Keratinocyte (primary cell): ENCODE results near the gene TIMM10B. TPM values are rescaled to one million over a fixed set of nuclear protein-coding genes. Genes with fewer than 3 reads are reported as not detected.
A peak's percentile ranks its signal among the peaks of the same experiment; 100 is the strongest.

Experiments
- DNase-seq: peaks from one replicate; pipeline ENCODE4 v3.0.0-alpha.2; 2011; ENCODE audit warnings: low read depth, missing footprints, low spot score
- FAIRE-seq: peaks from 2 replicates; lab custom pipeline; 2011; peaks lifted over from hg19 to GRCh38; lab: Jason Lieb, UNC
- H2AFZ ChIP-seq: 2 replicates; pipeline ENCODE4 v1.6.0; 2012; ENCODE audit warnings: low read length, control low read depth, inconsistent platforms; ENCODE audit not compliant: control insufficient read depth
- H3K27ac ChIP-seq: 2 replicates; pipeline ENCODE4 v1.5.1; 2011; ENCODE audit warnings: low read length; ENCODE audit not compliant: control insufficient read depth, insufficient read depth
- H3K27me3 ChIP-seq: 3 replicates; pipeline ENCODE4 v1.6.0; 2011; ENCODE audit warnings: low read length; ENCODE audit not compliant: control insufficient read depth, insufficient read depth; ENCODE audit errors: extremely low read depth
- H3K36me3 ChIP-seq, 2 experiments: 2 replicates in 1 of 2; 3 replicates in 1 of 2; pipeline ENCODE4 v1.5.1; 2011; ENCODE audit warnings: low read length in 2 of 2, mild to moderate bottlenecking in 1 of 2; ENCODE audit not compliant: control insufficient read depth in 2 of 2, insufficient read depth in 2 of 2; ENCODE audit errors: extremely low read depth in 1 of 2
- H3K4me1 ChIP-seq: 3 replicates; pipeline ENCODE4 v1.5.1; 2011; ENCODE audit warnings: low read length; ENCODE audit not compliant: control insufficient read depth, insufficient read depth; ENCODE audit errors: extremely low read depth
- H3K4me2 ChIP-seq: 3 replicates; pipeline ENCODE4 v1.6.0; 2011; ENCODE audit warnings: low read depth, low read length; ENCODE audit not compliant: control insufficient read depth, insufficient read depth; ENCODE audit errors: extremely low read depth
- H3K4me3 ChIP-seq, 3 experiments: fragments of 200-600 bp in 1 of 3; sonication (generic) in 1 of 3; 2 replicates in 2 of 3; 3 replicates in 1 of 3; pipeline ENCODE4 v1.5.1; 2011 to 2016; ENCODE audit warnings: low read length in 3 of 3, mild to moderate bottlenecking in 3 of 3, control low read depth in 2 of 3, inconsistent platforms in 1 of 3, low read depth in 1 of 3, mixed read lengths in 1 of 3, mixed run types in 1 of 3, moderate library complexity in 1 of 3; ENCODE audit not compliant: control insufficient read depth in 2 of 3, insufficient read depth in 2 of 3; ENCODE audit errors: extremely low read depth in 1 of 3
- H3K79me2 ChIP-seq: 2 replicates; pipeline ENCODE4 v1.6.0; 2012; ENCODE audit warnings: low read length; ENCODE audit not compliant: control insufficient read depth, insufficient read depth
- H3K9ac ChIP-seq: 3 replicates; pipeline ENCODE4 v1.6.0; 2011; ENCODE audit warnings: low read length; ENCODE audit not compliant: control insufficient read depth, insufficient read depth; ENCODE audit errors: extremely low read depth
- H3K9me1 ChIP-seq: 3 replicates; pipeline ENCODE4 v1.6.0; 2011; ENCODE audit warnings: low read length; ENCODE audit not compliant: control insufficient read depth, insufficient read depth; ENCODE audit errors: extremely low read depth
- H3K9me3 ChIP-seq: 2 replicates; pipeline ENCODE4 v1.5.1; 2012; ENCODE audit warnings: low read depth, low read length; ENCODE audit not compliant: control insufficient read depth
- H4K20me1 ChIP-seq: 3 replicates; pipeline ENCODE4 v1.6.0; 2011; ENCODE audit warnings: low read length; ENCODE audit not compliant: control insufficient read depth, insufficient read depth; ENCODE audit errors: extremely low read depth
- CTCF ChIP-seq, 3 experiments: IDR thresholded peaks in 1 of 3; conservative IDR thresholded peaks in 1 of 3; optimal IDR thresholded peaks in 1 of 3; 2 replicates in 2 of 3; 3 replicates in 1 of 3; pipeline versions ENCODE3 to v1.5.1; 2011; ENCODE audit warnings: low read length in 3 of 3, mild to moderate bottlenecking in 3 of 3, moderate library complexity in 2 of 3, control low read depth in 1 of 3, inconsistent platforms in 1 of 3; ENCODE audit not compliant: insufficient read depth in 2 of 3; ENCODE audit errors: extremely low read depth in 1 of 3
- EZH2 ChIP-seq: IDR thresholded peaks from one replicate; pipeline ENCODE4 v1.6.1; 2012; ENCODE audit warnings: inconsistent platforms, mild to moderate bottlenecking, low read length, moderate library complexity
- dilution Hi-C: fragments of 300-500 bp; cut with MboI; formaldehyde crosslinking; loops from one replicate; pipeline ENCODE4 v1.7.0; 2020; ENCODE audit warnings: low sequenced_read_pairs; ENCODE audit not compliant: extremely low pct_ligation_motif_present
- polyA minus RNA-seq, 3 experiments: library from RNA; depleted of rRNA, polyadenylated mRNA; stranded (reverse); fragments of >200 nt; gene quantifications; 1 replicate in 1 of 3; 2 replicates in 1 of 3; 3 replicates in 1 of 3; pipeline ENCODE4 v1.2.3, GENCODE V29; 2011
- polyA plus RNA-seq, 5 experiments: library from polyadenylated mRNA; depleted of rRNA in 3 of 5; stranded (reverse) in 3 of 5; stranded (forward) in 1 of 5; unstranded in 1 of 5; fragments of >200 nt; gene quantifications; 1 replicate in 1 of 5; 2 replicates in 3 of 5; 3 replicates in 1 of 5; pipeline versions ENCODE4 v1.2.1 to v1.2.3, GENCODE V29; 2011 to 2012; ENCODE audit warnings: missing spikeins in 2 of 5, low read depth in 1 of 5, low replicate concordance in 1 of 5

The TIMM10B gene, protein sequence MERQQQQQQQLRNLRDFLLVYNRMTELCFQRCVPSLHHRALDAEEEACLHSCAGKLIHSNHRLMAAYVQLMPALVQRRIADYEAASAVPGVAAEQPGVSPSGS
- polyA plus RNA-seq (32.9 to 39.7 TPM (median 34.1 TPM) in 3 replicates), polyA minus RNA-seq (29.9 to 65.8 TPM (median 33.2 TPM) in 3 replicates)
- polyA plus RNA-seq (2011; ENCODE audit: low read depth) = 7.2 TPM
- polyA plus RNA-seq (2011; cell fraction: cytosol; rRNA removed) = 33.6 and 43.6 TPM in 2 replicates
- 31.7 and 35.2 TPM in 2 replicates for polyA plus RNA-seq (2011; cell fraction: nucleus; rRNA removed)
- 23.8 and 32.7 TPM in 2 replicates for polyA plus RNA-seq (2012; ENCODE audit: low replicate concordance)
- 25.3 TPM for polyA minus RNA-seq (2011; cell fraction: cytosol; rRNA and poly(A)+ RNA removed)
- polyA minus RNA-seq (2011; cell fraction: nucleus; rRNA and poly(A)+ RNA removed) = 21.1 and 34.7 TPM in 2 replicates

DNA sequence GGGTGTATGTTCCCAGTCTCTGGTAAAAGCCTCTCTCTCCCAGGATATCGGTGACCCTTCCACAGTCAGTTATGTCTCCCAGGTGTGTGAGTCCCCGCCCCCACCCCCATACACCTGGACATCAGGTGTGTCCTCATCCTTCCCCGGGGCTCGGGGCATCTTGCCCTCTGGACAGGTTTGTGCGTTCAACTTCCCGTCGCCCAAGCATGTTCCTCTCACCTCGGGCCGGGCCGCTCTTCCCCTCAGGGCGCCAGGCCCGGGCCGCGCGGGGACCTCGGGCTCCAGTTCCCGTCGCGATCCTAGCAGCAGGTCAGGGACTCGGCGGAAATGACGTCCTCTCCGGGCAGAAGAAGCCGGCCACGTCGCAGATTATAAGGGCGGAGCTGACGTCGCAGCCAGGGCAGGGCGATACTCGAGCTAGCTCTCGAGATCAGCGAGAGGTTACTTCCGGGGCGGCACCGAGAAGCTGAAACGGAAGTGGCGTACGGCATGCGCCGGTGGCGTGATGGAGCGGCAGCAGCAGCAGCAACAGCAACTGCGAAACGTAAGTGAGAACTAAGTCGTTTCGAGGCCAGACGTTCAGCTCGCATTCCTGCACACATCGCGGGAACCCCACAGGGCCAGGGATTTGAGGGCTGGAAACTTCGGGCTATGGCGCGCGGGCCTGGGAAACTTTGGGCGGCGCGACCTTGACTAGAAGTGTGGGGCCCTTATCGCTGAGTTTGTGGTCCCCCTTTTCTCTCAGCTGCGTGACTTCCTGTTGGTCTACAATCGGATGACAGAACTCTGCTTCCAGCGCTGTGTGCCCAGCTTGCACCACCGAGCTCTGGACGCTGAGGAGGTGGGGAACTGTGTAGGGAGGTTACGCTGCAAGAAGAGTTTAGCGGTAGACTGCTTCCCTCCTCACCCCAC, at the start of gene TIMM10B, which contains the start of gene ARFIP2:
Gene TIMM10B (plus strand): TSS at position 490 of the 912 bp plus-strand sequence. CDS start 16 bp downstream, at position 506.
Gene ARFIP2 (minus strand): TSS at position 320 of the 912 bp plus-strand sequence. CDS start 910 bp downstream, outside the sequence.
- TF ChIP-seq CTCF (optimal IDR thresholded peaks at IDR 0.05 in 1 of 3, IDR thresholded peaks at IDR 0.05 in 1 of 3, conservative IDR thresholded peaks at IDR 0.05 in 1 of 3; ENCODE audit: extremely low read depth in 1 of 3, insufficient read depth in 2 of 3, low read length in 3 of 3) = no peak
- TF ChIP-seq EZH2 = no peak
- Histone ChIP-seq H3K79me2 (peaks cover 55% of the 10 kb centered on the region), H3K9me1 (peaks cover 3% of the 10 kb centered on the region), H3K36me3 (peaks cover 34 to 56% of the 10 kb centered on the region in 2 experiments), H2AFZ (peak within 1 kb of the TSS; percentile 76), H3K4me2 (peak within 1 kb of the TSS; percentile 96), H3K27me3 (no peaks in the 10 kb centered on the region), H3K27ac (peak within 1 kb of the TSS; percentile 95), H4K20me1 (no peaks in the 10 kb centered on the region), H3K9me3 (no peaks in the 10 kb centered on the region), H3K9ac (peak within 1 kb of the TSS; percentile 97), H3K4me3 (peak within 1 kb of the TSS; percentile 84 to 97 (median 94)), H3K4me1 (peaks cover 17% of the 10 kb centered on the region)
- DNase-seq (peak; percentile 83), FAIRE-seq (peak; percentile 90)
- dilution Hi-C loops = no loop called here

- Histone ChIP-seq H2AFZ (no peak overlapping the region), H3K27ac (no peak overlapping the region), H4K20me1 (no peaks in the 10 kb centered on the region), H3K27me3 (no peaks in the 10 kb centered on the region), H3K9ac (no peak overlapping the region), H3K79me2 (no peaks in the 10 kb centered on the region), H3K4me3 (no peak overlapping the region), H3K4me1 (peaks cover 8% of the 10 kb centered on the region), H3K9me3 (no peaks in the 10 kb centered on the region), H3K9me1 (no peaks in the 10 kb centered on the region), H3K36me3 (no peaks in the 10 kb centered on the region), H3K4me2 (no peak overlapping the region)
- dilution Hi-C loops = no loop called here
- DNase-seq (peak; percentile 82), FAIRE-seq (peak; percentile 32)
- no peak for TF ChIP-seq EZH2
Measured at GRCh38 chr11:6431861-6432260, 49.4 kb upstream of the TIMM10B start.
